Upper lobe of left lung (tissue), 4 donors: ENCODE measurements around the gene WFDC1.

Source experiments
- CTCF ChIP-seq, 6 experiments: fragments of 450-650 bp in 4 of 6; fragments of 200-600 bp in 2 of 6; sonication (generic) in 2 of 6; IDR thresholded peaks; one replicate each; pipeline ENCODE4 v1.5.1; 2016 to 2019; ENCODE audit warnings: antibody characterized with exemption in 6 of 6
- POLR2A ChIP-seq, 4 donors: fragments of 450-650 bp; IDR thresholded peaks; one replicate each; pipeline ENCODE4 v1.5.1; 2016 to 2017; ENCODE audit warnings: antibody characterized with exemption in 4 of 4, mild to moderate bottlenecking in 2 of 4
- POLR2AphosphoS5 ChIP-seq, 2 donors: sonication (generic); formaldehyde crosslinking; IDR thresholded peaks; one replicate each; pipeline ENCODE4 v1.5.1; 2017; ENCODE audit warnings: antibody characterized with exemption in 2 of 2

GRCh38 chr16:84279881-84280280, 14.8 kb upstream of the WFDC1 start:
- TF ChIP-seq CTCF (IDR thresholded peaks at IDR 0.05) (no peak), POLR2AphosphoS5 (IDR thresholded peaks at IDR 0.05) (no peak), POLR2A (IDR thresholded peaks at IDR 0.05) (no peak)
